Mesodermal cell (in vitro differentiated cells): Measurements from ENCODE around the gene EPHA7. TPM values are rescaled to one million over a fixed set of nuclear protein-coding genes. Genes with fewer than 3 reads are reported as not detected.

ENCODE experiments used
- H3K27ac ChIP-seq: 2 replicates; pipeline ENCODE4 v1.7.0; 2013; ENCODE audit warnings: mild to moderate bottlenecking, low read depth, low read length, moderate library complexity; ENCODE audit not compliant: severe bottlenecking
- H3K36me3 ChIP-seq: 2 replicates; pipeline ENCODE4 v1.7.1; 2013; ENCODE audit warnings: mild to moderate bottlenecking, low read length, moderate library complexity; ENCODE audit not compliant: control insufficient read depth, insufficient read depth
- H3K4me1 ChIP-seq: one replicate; pipeline ENCODE4 v1.7.1; 2013; ENCODE audit warnings: mild to moderate bottlenecking, low read length; ENCODE audit not compliant: insufficient read depth, control insufficient read depth, poor library complexity, severe bottlenecking
- H3K4me3 ChIP-seq: 2 replicates; pipeline ENCODE4 v1.7.0; 2013; ENCODE audit warnings: low read length, control low read depth, mild to moderate bottlenecking; ENCODE audit not compliant: insufficient read depth, poor library complexity, severe bottlenecking; ENCODE audit errors: extremely low read depth
- H3K9me3 ChIP-seq: 2 replicates; pipeline ENCODE4 v1.7.1; 2013; ENCODE audit warnings: mild to moderate bottlenecking, low read length, moderate library complexity; ENCODE audit not compliant: control insufficient read depth
- WGBS, 2 experiments: methylation state at CpG; one replicate each; pipeline ENCODE4 v1.1.5; 2013; ENCODE audit warnings: missing lambda C conversion rate in 2 of 2; ENCODE audit not compliant: insufficient coverage in 2 of 2; 5-methylcytosine and 5-hydroxymethylcytosine counted together
- polyA plus RNA-seq, 2 experiments: library from polyadenylated mRNA; stranded (reverse); fragments of 50-300 nt; gene quantifications; one replicate each; pipeline ENCODE4 v1.2.3, GENCODE V29; 2013

EPHA7 gene
- 25.4 TPM for polyA plus RNA-seq (2013, experiment 1 of 2)
- 34.3 TPM for polyA plus RNA-seq (2013, experiment 2 of 2)

DNA sequence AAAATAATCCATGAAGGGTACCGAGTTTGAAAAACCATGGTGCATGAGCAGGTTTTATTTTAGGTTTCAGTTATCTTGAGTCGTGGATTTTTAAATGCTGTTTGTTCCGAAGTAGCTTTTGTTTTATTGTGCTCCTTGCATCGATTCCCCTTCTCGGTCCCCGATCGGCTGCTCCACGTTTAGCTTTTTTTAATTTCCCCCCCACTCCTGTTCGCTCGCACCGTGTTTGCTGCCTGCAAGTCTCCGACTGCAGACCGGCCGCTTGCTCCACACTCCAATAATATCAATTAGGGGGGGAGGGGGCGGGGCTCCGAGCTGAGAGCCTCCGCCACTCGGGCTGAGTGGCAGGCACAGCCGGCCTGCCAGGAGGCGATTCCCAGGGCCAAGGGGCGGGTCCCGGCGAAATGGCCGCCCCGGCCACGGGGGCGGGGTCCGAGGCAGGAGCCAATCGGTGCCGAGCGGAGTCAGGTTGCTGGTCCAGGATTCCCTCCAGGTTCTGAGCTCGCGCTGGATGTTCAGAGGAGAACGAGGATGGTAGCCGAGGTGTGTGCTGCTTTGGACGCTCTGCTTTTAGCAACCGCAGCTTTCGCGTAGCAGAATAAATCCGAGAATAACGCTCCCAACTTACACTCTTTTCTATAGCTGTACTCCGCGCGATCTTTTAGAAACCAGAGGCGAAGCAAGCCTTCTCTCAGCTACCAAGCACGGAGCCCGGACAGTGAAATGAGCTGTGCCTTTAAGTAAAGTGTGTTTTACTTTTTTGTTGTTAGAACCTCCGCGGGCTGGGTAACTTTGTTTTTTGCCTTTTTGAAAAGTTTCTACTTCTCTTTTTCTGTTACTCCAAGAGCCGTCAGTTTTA lies at the start of gene EPHA7:
TSS of gene EPHA7 (minus strand) at position 256 of the 859 bp plus-strand sequence. CDS start at position 38, 218 bp downstream.
- Histone ChIP-seq H3K36me3 (no peaks in the 10 kb centered on the region), H3K4me1 (no peaks in the 10 kb centered on the region), H3K9me3 (no peaks in the 10 kb centered on the region), H3K27ac (peak within 1 kb of the TSS; percentile 86), H3K4me3 (peak within 1 kb of the TSS; percentile 78)
- 0 to 1% methylated on average over 26 to 29 of the region's 50 CpGs for WGBS, 2 experiments

- Histone ChIP-seq H3K4me1 (no peaks in the 10 kb centered on the region), H3K9me3 (no peaks in the 10 kb centered on the region), H3K36me3 (no peaks in the 10 kb centered on the region), H3K4me3 (no peak overlapping the region), H3K27ac (peak overlapping the region; percentile 32)
- WGBS, 2 experiments: 60% methylated on average over 1 of the region's 4 CpGs; no CpG with 5 or more reads in 1 of the 2 experiments
These were observed 48.9 kb upstream of the EPHA7 start for GRCh38 chr6:93468291-93468690.

- H3K4me1 ChIP-seq: peaks cover 10% of the 10 kb centered on the region
- H3K27ac ChIP-seq: no peak overlapping the region
- WGBS, 2 experiments: 67 to 87% methylated on average over 1 to 3 of the region's 6 CpGs
These were observed 35.2 kb upstream of the EPHA7 start for GRCh38 chr6:93454533-93454932.

DNA sequence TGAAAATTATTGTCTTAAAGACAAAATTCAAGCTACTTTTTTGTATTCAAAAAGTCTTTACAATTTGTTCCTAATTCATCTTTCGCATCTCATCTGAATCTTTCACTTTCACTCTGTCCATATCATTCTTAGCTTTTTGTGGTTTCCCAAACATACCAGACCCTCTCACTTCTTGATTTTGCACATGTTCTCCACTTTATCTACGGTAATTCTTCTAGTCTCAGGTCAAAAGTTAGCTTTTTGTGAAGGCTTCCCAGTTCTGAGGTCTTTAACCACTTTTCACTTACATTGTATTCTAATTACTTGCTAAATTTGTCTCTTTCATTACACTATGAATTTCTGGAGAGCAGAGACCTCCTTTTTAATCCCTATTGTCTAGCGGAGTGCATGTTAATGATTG lies 34.6 kb upstream of the EPHA7 start:
- Histone ChIP-seq H3K4me1 (peaks cover 10% of the 10 kb centered on the region), H3K9me3 (no peaks in the 10 kb centered on the region), H3K27ac (no peak overlapping the region), H3K36me3 (no peaks in the 10 kb centered on the region), H3K4me3 (no peak overlapping the region)
- WGBS, 2 experiments: 94 to 100% methylated on average over 1 to 2 of the region's 3 CpGs

More at GRCh38 chr6:93454533-93454932, 35.2 kb upstream of the EPHA7 start:
- Histone ChIP-seq H3K36me3 (no peaks in the 10 kb centered on the region), H3K4me3 (no peak overlapping the region), H3K9me3 (no peaks in the 10 kb centered on the region)

DNA sequence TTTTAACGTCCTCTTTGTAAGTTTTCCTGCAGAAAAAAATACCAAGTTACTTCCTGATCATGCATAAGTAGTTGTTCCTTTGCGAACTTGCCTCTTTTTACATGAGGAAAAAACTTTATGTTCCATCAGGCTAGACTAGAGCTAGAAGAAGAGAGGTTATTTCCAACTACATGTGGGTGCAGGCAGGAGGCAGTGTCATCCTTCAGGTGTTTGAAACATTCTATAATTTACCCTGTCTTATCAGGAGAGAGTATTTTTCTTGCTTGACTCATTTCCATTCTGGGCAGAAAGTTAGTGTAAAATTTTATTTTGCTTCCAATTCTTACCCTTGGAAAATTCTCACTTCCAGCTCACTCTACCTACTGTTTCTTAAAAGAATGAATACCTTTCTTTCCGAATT lies 28.5 kb upstream of the EPHA7 start:
- H3K9me3 ChIP-seq: no peaks in the 10 kb centered on the region
- H3K27ac ChIP-seq: no peak overlapping the region
- no peak overlapping the region for H3K4me3 ChIP-seq
- H3K36me3 ChIP-seq: no peaks in the 10 kb centered on the region
- no peaks in the 10 kb centered on the region for H3K4me1 ChIP-seq
- WGBS, 2 experiments: no CpG with 5 or more reads among the region's 3 CpGs

DNA sequence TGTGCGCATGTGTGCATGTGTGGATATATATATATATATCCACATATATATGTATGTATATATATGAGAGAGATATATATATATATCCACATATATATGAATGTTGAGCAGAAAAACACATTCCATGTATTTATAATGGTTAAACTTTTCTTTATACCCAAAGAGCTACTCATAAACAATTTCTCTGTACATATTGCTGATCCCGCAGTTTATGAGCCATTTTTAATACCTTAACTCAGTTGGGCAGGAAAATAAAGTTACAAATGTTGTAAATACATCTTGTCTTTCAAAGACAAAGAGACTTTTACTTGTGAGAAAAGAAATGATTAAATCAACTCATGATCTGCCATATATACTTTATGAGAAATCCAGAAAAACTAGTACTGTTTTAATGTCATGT lies 18.1 kb upstream of the EPHA7 start:
- no peaks in the 10 kb centered on the region for H3K4me1 ChIP-seq
- no peaks in the 10 kb centered on the region for H3K36me3 ChIP-seq
- no CpG with 5 or more reads among the region's 2 CpGs for WGBS, 2 experiments
- no peaks in the 10 kb centered on the region for H3K9me3 ChIP-seq
- H3K27ac ChIP-seq: no peak overlapping the region
- H3K4me3 ChIP-seq: no peak overlapping the region

GRCh38 chr6:93433592-93433991 lies 14.2 kb upstream of the EPHA7 start:
- Histone ChIP-seq H3K27ac (no peak overlapping the region), H3K4me3 (no peak overlapping the region), H3K36me3 (no peaks in the 10 kb centered on the region), H3K9me3 (no peaks in the 10 kb centered on the region), H3K4me1 (no peaks in the 10 kb centered on the region)
- no CpG with 5 or more reads among the region's 2 CpGs for WGBS, 2 experiments

DNA sequence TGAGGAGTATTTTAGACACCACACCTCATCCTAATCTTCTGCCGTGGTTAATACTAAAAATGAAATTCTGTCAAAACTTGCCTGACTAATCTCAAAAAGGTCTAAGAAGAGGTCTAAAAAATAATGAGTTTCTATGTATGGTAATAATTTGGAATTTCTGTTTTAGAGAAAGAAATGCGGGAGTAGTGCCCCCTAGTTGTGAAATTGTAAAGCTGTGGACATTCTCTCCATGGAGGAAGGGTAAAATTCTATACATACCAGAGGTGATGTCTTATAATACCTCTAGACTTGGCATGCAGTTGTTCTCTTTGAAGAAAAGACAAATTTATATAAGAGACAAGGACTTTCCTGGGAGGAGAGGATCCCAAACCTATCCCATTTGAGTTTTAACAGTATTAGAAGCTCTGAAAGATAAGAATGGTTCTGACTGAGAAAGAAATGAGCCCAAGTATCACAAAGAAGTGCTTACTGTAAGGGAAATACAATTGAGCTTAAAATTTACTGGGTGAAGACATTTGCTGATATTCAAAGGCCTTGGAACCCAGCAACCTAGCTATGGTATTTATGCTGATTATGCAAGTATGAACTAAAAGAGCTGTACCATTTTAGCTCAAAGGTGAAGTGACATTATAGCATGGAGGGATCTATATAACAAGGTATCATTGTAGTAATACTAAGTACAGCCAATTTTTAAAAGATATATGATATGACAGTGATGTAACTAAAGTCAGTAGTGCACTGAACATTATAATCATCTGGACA lies 5.1 kb upstream of the EPHA7 start:
- H3K27ac ChIP-seq: no peak overlapping the region

DNA sequence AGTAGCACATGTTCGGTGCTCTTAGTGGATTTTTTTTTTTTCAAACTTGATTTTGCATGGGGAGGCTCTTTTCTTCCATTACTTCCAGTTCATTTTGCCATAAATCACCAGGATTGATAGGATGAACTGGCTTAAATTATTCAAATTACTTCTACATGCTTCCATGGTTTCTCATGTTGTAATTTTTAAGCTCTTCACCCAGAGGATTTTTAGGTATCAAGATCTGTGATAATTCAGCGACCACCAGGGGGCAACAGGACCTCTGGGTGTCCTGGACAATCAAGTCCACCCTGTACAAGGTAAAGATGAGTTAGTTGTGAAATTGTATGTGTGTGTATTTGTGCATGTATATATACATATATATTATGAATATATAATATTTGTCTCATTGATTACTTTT lies 4.2 kb upstream of the EPHA7 start:
- Histone ChIP-seq H3K4me1 (no peaks in the 10 kb centered on the region), H3K4me3 (no peak overlapping the region), H3K9me3 (no peaks in the 10 kb centered on the region), H3K36me3 (no peaks in the 10 kb centered on the region), H3K27ac (no peak overlapping the region)
- no CpG with 5 or more reads among the region's 2 CpGs for WGBS, 2 experiments

More for the DNA sequence above, 5.1 kb upstream of the EPHA7 start:
- Histone ChIP-seq H3K36me3 (no peaks in the 10 kb centered on the region), H3K4me3 (no peak overlapping the region), H3K4me1 (no peaks in the 10 kb centered on the region), H3K9me3 (no peaks in the 10 kb centered on the region)
- WGBS, 2 experiments: 60% methylated on average over 1 of the region's 2 CpGs; no CpG with 5 or more reads in 1 of the 2 experiments

DNA sequence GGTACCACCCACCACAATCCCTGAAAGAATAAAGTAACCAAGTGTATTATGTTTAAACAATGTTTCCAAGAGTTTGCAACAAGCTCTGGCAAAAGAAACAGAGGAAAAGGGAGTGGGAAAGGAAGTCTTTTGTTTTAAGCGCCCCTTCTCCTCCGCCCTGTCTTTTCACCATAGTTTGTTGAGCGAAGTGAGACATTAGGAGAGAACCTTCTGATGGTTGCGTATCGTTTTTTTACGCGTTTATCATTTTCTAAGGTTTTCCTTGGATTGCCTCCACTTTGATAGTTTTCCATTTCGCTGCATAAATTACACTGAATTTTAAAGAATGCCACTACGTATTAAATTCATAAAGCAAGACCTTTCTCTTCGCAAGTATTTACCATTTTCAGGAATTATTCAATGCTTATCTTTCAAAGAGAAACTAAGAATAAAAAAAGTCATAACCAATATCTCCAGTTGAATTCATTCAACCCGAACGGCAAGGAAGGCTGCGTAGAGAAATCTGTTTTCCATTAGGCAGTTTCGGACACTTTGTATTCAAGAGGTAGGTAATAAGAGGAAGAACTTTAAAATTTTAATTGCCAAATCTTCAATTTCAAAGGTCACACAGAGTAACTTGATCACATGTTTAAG lies 920 bp upstream of the EPHA7 start:
- no peaks in the 10 kb centered on the region for H3K9me3 ChIP-seq
- no peaks in the 10 kb centered on the region for H3K36me3 ChIP-seq
- no peaks in the 10 kb centered on the region for H3K4me1 ChIP-seq
- peak overlapping the region; percentile 78 for H3K4me3 ChIP-seq
- H3K27ac ChIP-seq: peak overlapping the region; percentile 86
- 0 to 2% methylated on average over 8 of the region's 14 CpGs for WGBS, 2 experiments
